ENCODE results near the gene DOCK7. TPM values are rescaled to one million over a fixed set of nuclear protein-coding genes. Genes with fewer than 3 reads are reported as not detected.

DOCK7 gene
- total and polyA plus RNA-seq, 2 of the 8 experiments (the other 6 are each of a cell fraction or from before 2014, with no cell fraction given) = 10.2 to 33.7 TPM

- Histone ChIP-seq H2AK5ac (ENCODE audit: low read depth, low read length) (no peak overlapping the region), H2BK5ac (ENCODE audit: low read depth, low read length) (no peak overlapping the region), H4K5ac (ENCODE audit: insufficient read length, low read depth, low read length) (no peak overlapping the region), H3K4ac (replicated peaks; ENCODE audit: insufficient read length, low read depth, low read length) (no peak overlapping the region), H3K4me1 (replicated peaks in 1 of 4; ENCODE audit: control insufficient read depth in 3 of 4, insufficient read depth in 4 of 4, low read length in 3 of 4) (peaks cover 0 to 5% (median 1%) of the 10 kb centered on the region in 4 experiments; a peak in 2 of 7 replicates), H4K8ac (ENCODE audit: extremely low read depth, insufficient read depth, low read length) (no peak overlapping the region), H3K27ac (ENCODE audit: low read depth, low read length) (no peak overlapping the region), H3K23ac (ENCODE audit: insufficient read length) (no peak overlapping the region), H2BK120ac (replicated peaks; ENCODE audit: low read depth, low read length) (no peak overlapping the region), H3K27me3 (replicated peaks in 1 of 4; ENCODE audit: control insufficient read depth in 3 of 4, extremely low read depth in 1 of 4, insufficient read depth in 3 of 4, low read length in 3 of 4) (no peaks in the 10 kb centered on the region), H4K20me1 (replicated peaks in 1 of 2; ENCODE audit: control insufficient read depth in 1 of 2, insufficient read depth in 2 of 2, low read length in 2 of 2) (no peaks in the 10 kb centered on the region), H2BK12ac (ENCODE audit: low read depth, low read length) (no peak overlapping the region), H3K14ac (ENCODE audit: insufficient read length) (no peak overlapping the region), H2BK20ac (ENCODE audit: low read length) (no peak overlapping the region), H3K4me3 (ENCODE audit: extremely low read depth in 1 of 4, insufficient read depth in 2 of 4, low read depth in 3 of 4, low read length in 4 of 4) (no peak overlapping the region), H2AFZ (ENCODE audit: low read length) (no peak overlapping the region), H3K79me1 (ENCODE audit: low read depth, low read length) (no peaks in the 10 kb centered on the region), H4K91ac (replicated peaks; ENCODE audit: insufficient read length, low read length) (no peak overlapping the region), H3K56ac (replicated peaks; ENCODE audit: insufficient read length, low read depth, low read length) (no peak overlapping the region), H3K23me2 (ENCODE audit: low read depth, low read length) (no peaks in the 10 kb centered on the region), H3K79me2 (ENCODE audit: control insufficient read depth in 1 of 2, insufficient read depth in 2 of 2, low read length in 2 of 2) (no peaks in the 10 kb centered on the region), H3K9me3 (ENCODE audit: insufficient read depth in 2 of 2, low read depth in 1 of 2, low read length in 1 of 2) (no peaks in the 10 kb centered on the region), H3K4me2 (ENCODE audit: insufficient read depth in 1 of 2, low read depth in 2 of 2, low read length in 2 of 2) (no peak overlapping the region), H3K18ac (ENCODE audit: extremely low read depth, low read length) (no peak overlapping the region), H3K9ac (replicated peaks in 1 of 4; ENCODE audit: extremely low read depth in 1 of 4, low read depth in 3 of 4, low read length in 3 of 4) (no peak overlapping the region), H2BK15ac (ENCODE audit: low read length) (no peak overlapping the region), H3K36me3 (ENCODE audit: control insufficient read depth in 2 of 4, insufficient read depth in 4 of 4, low read length in 3 of 4) (no peaks in the 10 kb centered on the region)
- no peak for TF ChIP-seq KDM5A (IDR thresholded peaks at IDR 0.05; ENCODE audit: low read length)
- no peak for TF ChIP-seq SAP30 (IDR thresholded peaks at IDR 0.05; ENCODE audit: insufficient read depth, insufficient replicate concordance, low read length)
- TF ChIP-seq CTCF (IDR thresholded peaks at IDR 0.05; ENCODE audit: control extremely low read depth in 1 of 3, insufficient read depth in 1 of 3, low read depth in 1 of 3, low read length in 3 of 3) = no peak
- TF ChIP-seq CHD1 (IDR thresholded peaks at IDR 0.05; ENCODE audit: low read depth, low read length) = no peak
- TF ChIP-seq CEBPB (IDR thresholded peaks at IDR 0.05; ENCODE audit: low read depth, low read length) = no peak
- no peak for TF ChIP-seq SIN3A (conservative IDR thresholded peaks at IDR 0.05 in 1 of 2, IDR thresholded peaks at IDR 0.05 in 1 of 2; ENCODE audit: low read depth in 1 of 2, low read length in 2 of 2)
- TF ChIP-seq MAFK (IDR thresholded peaks at IDR 0.05; ENCODE audit: low read depth, low read length) = no peak
- TF ChIP-seq BACH1 (IDR thresholded peaks at IDR 0.05; ENCODE audit: low read length) = no peak
- no peak for TF ChIP-seq EGR1 (IDR thresholded peaks at IDR 0.05; ENCODE audit: borderline replicate concordance, low read depth, low read length)
- TF ChIP-seq RAD21 (IDR thresholded peaks at IDR 0.05 in 1 of 2, conservative IDR thresholded peaks at IDR 0.05 in 1 of 2; ENCODE audit: low read depth in 2 of 2, low read length in 2 of 2) = no peak
- no peak for TF ChIP-seq POLR2A (IDR thresholded peaks at IDR 0.05; ENCODE audit: control extremely low read depth in 1 of 2, low read depth in 2 of 2, low read length in 2 of 2)
- POLR2A ChIA-PET (ENCODE audit: partially characterized antibody) = no interaction called here
- CTCF ChIA-PET (ENCODE audit: partially characterized antibody) = no interaction called here
- DNase-seq (ENCODE audit: low read depth in 1 of 2, low spot score in 2 of 2) = no peak
- WGBS, 2 experiments (ENCODE audit: extremely low coverage in 1 of 2, insufficient coverage in 1 of 2, insufficient read length in 1 of 2, insufficient replicate concordance in 2 of 2, low coverage in 1 of 2, low lambda C conversion rate in 2 of 2, missing lambda C conversion rate in 1 of 2) = 82% methylated on average over 1 of the region's 1 CpG; no CpG with 5 or more reads in 1 of the 2 experiments
- no peak for FAIRE-seq
These were observed 268.0 kb downstream of the DOCK7 start for GRCh38 chr1:62420214-62420613.

Measured in H1 (cell line).